ENCODE data around the gene USP36.

GRCh38 chr17:78885956-78886355, 45.3 kb upstream of the USP36 start:
- TF ChIP-seq, protein P1, sequence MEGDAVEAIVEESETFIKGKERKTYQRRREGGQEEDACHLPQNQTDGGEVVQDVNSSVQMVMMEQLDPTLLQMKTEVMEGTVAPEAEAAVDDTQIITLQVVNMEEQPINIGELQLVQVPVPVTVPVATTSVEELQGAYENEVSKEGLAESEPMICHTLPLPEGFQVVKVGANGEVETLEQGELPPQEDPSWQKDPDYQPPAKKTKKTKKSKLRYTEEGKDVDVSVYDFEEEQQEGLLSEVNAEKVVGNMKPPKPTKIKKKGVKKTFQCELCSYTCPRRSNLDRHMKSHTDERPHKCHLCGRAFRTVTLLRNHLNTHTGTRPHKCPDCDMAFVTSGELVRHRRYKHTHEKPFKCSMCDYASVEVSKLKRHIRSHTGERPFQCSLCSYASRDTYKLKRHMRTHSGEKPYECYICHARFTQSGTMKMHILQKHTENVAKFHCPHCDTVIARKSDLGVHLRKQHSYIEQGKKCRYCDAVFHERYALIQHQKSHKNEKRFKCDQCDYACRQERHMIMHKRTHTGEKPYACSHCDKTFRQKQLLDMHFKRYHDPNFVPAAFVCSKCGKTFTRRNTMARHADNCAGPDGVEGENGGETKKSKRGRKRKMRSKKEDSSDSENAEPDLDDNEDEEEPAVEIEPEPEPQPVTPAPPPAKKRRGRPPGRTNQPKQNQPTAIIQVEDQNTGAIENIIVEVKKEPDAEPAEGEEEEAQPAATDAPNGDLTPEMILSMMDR (IDR thresholded peaks at IDR 0.05; ENCODE audit: low read depth, low read length): no peak
- no peak for TF ChIP-seq EZH2phosphoT487 (IDR thresholded peaks at IDR 0.05; ENCODE audit: low read depth)
